Measurements from ENCODE around the gene TMEM245.

DNA sequence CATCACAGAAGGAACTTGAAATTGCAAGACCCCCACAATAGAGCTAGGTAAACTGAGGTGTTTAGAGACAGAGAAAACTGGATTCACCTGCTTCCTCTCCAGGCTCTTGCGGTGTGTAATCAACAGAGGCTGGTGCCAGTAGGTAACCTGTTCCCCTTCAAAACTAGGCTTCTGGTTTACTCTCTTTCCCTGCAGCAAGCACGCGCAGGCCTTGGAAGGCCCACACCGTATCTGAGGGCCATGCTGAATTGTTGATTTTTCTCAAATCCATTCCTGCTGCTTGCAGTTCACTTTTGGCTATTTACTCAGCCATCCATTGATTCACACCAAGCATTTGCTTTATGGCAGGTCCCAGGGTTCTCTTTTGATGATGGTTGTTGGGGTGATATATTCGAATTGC is 48.0 kb upstream of the TMEM245 start:
- TF ChIP-seq, protein P1, sequence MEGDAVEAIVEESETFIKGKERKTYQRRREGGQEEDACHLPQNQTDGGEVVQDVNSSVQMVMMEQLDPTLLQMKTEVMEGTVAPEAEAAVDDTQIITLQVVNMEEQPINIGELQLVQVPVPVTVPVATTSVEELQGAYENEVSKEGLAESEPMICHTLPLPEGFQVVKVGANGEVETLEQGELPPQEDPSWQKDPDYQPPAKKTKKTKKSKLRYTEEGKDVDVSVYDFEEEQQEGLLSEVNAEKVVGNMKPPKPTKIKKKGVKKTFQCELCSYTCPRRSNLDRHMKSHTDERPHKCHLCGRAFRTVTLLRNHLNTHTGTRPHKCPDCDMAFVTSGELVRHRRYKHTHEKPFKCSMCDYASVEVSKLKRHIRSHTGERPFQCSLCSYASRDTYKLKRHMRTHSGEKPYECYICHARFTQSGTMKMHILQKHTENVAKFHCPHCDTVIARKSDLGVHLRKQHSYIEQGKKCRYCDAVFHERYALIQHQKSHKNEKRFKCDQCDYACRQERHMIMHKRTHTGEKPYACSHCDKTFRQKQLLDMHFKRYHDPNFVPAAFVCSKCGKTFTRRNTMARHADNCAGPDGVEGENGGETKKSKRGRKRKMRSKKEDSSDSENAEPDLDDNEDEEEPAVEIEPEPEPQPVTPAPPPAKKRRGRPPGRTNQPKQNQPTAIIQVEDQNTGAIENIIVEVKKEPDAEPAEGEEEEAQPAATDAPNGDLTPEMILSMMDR (IDR thresholded peaks at IDR 0.05): no peak
- no peak for TF ChIP-seq POLR2A (IDR thresholded peaks at IDR 0.05)
